HCT116 (cell line): Measurements from ENCODE around the gene IMMP2L. TPM values are rescaled to one million over a fixed set of nuclear protein-coding genes. Genes with fewer than 3 reads are reported as not detected.

Experiments used
- ATAC-seq: fragments of 200-7000 bp; cut with Tn5 transposase; 2 replicates; pipeline ENCODE4 v1.9.1; 2020; ENCODE audit warnings: mild to moderate bottlenecking, moderate library complexity
- BruUV-seq: library from RNA; stranded (reverse); fragments of 400-500 nt; replicated peaks from 2 replicates; lab custom pipeline; 2021; lab: Mats Ljungman, UMichigan
- CTCF ChIA-PET: fragments of 300-600 bp; sonication (Branson Sonifier 250); formaldehyde crosslinking; loops from one replicate; lab custom pipeline; 2021; ENCODE audit warnings: antibody characterized with exemption; lab: Charles Lee
- POLR2A ChIA-PET: fragments of 300-600, 350-600 bp; sonication (Branson Sonifier 250); formaldehyde crosslinking; loops from one replicate; lab custom pipeline; 2021; ENCODE audit warnings: antibody characterized with exemption; lab: Charles Lee
- RAD21 ChIA-PET, 2 experiments: fragments of 300-600 bp; sonication (Branson Sonifier 250); formaldehyde crosslinking; loops; one replicate each; lab custom pipeline; 2023; ENCODE audit warnings: low total read pairs in 2 of 2; ENCODE audit not compliant: uncharacterized antibody in 2 of 2, unreplicated experiment in 2 of 2, low non-redundant PET in 1 of 2; lab: Charles Lee
- DNase-seq: peaks from one replicate; pipeline ENCODE4 v3.0.0-alpha.2; 2010; ENCODE audit warnings: low read depth, low spot score
- H2AFZ ChIP-seq: fragments of 200-600 bp; shearing (Covaris generic), sonication (generic); 2 replicates; pipeline ENCODE4 v1.6.1; 2017; ENCODE audit warnings: low read depth, mixed run types, mixed read lengths, antibody characterized with exemption, low read length; ENCODE audit not compliant: poor library complexity, severe bottlenecking
- H3K27ac ChIP-seq: 2 replicates; pipeline ENCODE4 v1.5.1; 2012; ENCODE audit warnings: low read depth, low read length
- H3K27me3 ChIP-seq: fragments of 200-600 bp; sonication (generic); 2 replicates; pipeline ENCODE4 v1.6.1; 2016; ENCODE audit warnings: mixed run types, low read length, mixed read lengths; ENCODE audit not compliant: insufficient read depth
- H3K36me3 ChIP-seq, 2 experiments: fragments of 200-500 bp in 1 of 2; fragments of 200-600 bp in 1 of 2; sonication (Bioruptor generic) in 1 of 2; sonication (generic) in 1 of 2; 2 replicates each; pipeline versions ENCODE4 v1.5.1 to v1.6.1; 2014 to 2016; ENCODE audit warnings: low read length in 2 of 2, inconsistent platforms in 1 of 2, mixed read lengths in 1 of 2, mixed run types in 1 of 2; ENCODE audit not compliant: insufficient read depth in 2 of 2, control insufficient read depth in 1 of 2
- H3K4me1 ChIP-seq, 2 experiments: fragments of 200-600 bp in 1 of 2; sonication (generic) in 1 of 2; 2 replicates each; pipeline versions ENCODE4 v1.5.1 to v1.6.1; 2012 to 2017; ENCODE audit warnings: low read length in 2 of 2, inconsistent platforms in 1 of 2, mild to moderate bottlenecking in 1 of 2, mixed read lengths in 1 of 2, mixed run types in 1 of 2, moderate library complexity in 1 of 2; ENCODE audit not compliant: insufficient read depth in 2 of 2, control insufficient read depth in 1 of 2
- H3K4me2 ChIP-seq: fragments of 200-600 bp; sonication (generic); 2 replicates; pipeline ENCODE4 v1.6.1; 2017; ENCODE audit warnings: mixed run types, low read length, mixed read lengths
- H3K4me3 ChIP-seq, 2 experiments: fragments of 200-600 bp in 1 of 2; sonication (generic) in 1 of 2; replicated peaks in 1 of 2; 2 replicates each; pipeline ENCODE4 v1.5.1; 2011 to 2016; ENCODE audit warnings: low read length in 2 of 2, control low read depth in 1 of 2, low read depth in 1 of 2, mild to moderate bottlenecking in 1 of 2, mixed read lengths in 1 of 2, mixed run types in 1 of 2
- H3K79me2 ChIP-seq: fragments of 200-600 bp; sonication (generic); 2 replicates; pipeline ENCODE4 v1.6.1; 2017; ENCODE audit warnings: mild to moderate bottlenecking, mixed run types, low read length, moderate library complexity, mixed read lengths; ENCODE audit not compliant: insufficient read depth
- H3K9ac ChIP-seq: fragments of 200-600 bp; sonication (generic); 2 replicates; pipeline ENCODE4 v1.6.1; 2016; ENCODE audit warnings: low read length, mixed read lengths
- H3K9me2 ChIP-seq: fragments of 200-600 bp; sonication (generic), shearing (Covaris generic); 2 replicates; pipeline ENCODE4 v1.6.1; 2017; ENCODE audit warnings: mixed run types, mild to moderate bottlenecking, moderate library complexity; ENCODE audit not compliant: insufficient read depth
- H3K9me3 ChIP-seq, 2 experiments: fragments of 200-500 bp in 1 of 2; fragments of 200-600 bp in 1 of 2; sonication (Bioruptor generic) in 1 of 2; sonication (generic) in 1 of 2; 2 replicates each; pipeline ENCODE4 v1.6.1; 2014 to 2017; ENCODE audit warnings: low read length in 2 of 2, mixed read lengths in 2 of 2, inconsistent platforms in 1 of 2, low read depth in 1 of 2, mild to moderate bottlenecking in 1 of 2, mixed run types in 1 of 2, moderate library complexity in 1 of 2; ENCODE audit not compliant: control insufficient read depth in 1 of 2, insufficient read depth in 1 of 2
- H4K20me1 ChIP-seq: fragments of 200-600 bp; sonication (generic), shearing (Covaris generic); 2 replicates; pipeline ENCODE4 v1.6.1; 2017; ENCODE audit warnings: mixed run types, mild to moderate bottlenecking, moderate library complexity; ENCODE audit not compliant: insufficient read depth
- ATF3 ChIP-seq: IDR thresholded peaks from 2 replicates; pipeline ENCODE4 v1.6.1; 2012
- CBX3 ChIP-seq: IDR thresholded peaks from 2 replicates; pipeline ENCODE4 v1.6.1; 2012; ENCODE audit warnings: low read depth
- CEBPB ChIP-seq: IDR thresholded peaks from 2 replicates; pipeline ENCODE4 v1.6.1; 2012; ENCODE audit warnings: low read depth
- CTCF ChIP-seq, 3 experiments: fragments of 200-600 bp in 1 of 3; sonication (generic) in 1 of 3; IDR thresholded peaks in 2 of 3; conservative IDR thresholded peaks in 1 of 3; 2 replicates each; pipeline ENCODE4 v1.5.1; 2012 to 2017; ENCODE audit warnings: low read depth in 2 of 3, low read length in 2 of 3, antibody characterized with exemption in 1 of 3, borderline replicate concordance in 1 of 3, control low read depth in 1 of 3, mild to moderate bottlenecking in 1 of 3, mixed read lengths in 1 of 3, mixed run types in 1 of 3, moderate library complexity in 1 of 3; ENCODE audit not compliant: insufficient read depth in 1 of 3
- EZH2phosphoT487 ChIP-seq: fragments of 200-600 bp; IDR thresholded peaks from 2 replicates; pipeline ENCODE4 v1.6.1; 2018; ENCODE audit warnings: antibody characterized with exemption, borderline replicate concordance
- FOSL1 ChIP-seq: IDR thresholded peaks from 2 replicates; pipeline ENCODE4 v1.6.1; 2012; ENCODE audit warnings: low read depth
- JUND ChIP-seq: IDR thresholded peaks from 2 replicates; pipeline ENCODE4 v1.6.1; 2012
- MAX ChIP-seq: IDR thresholded peaks from 2 replicates; pipeline ENCODE4 v1.6.1; 2012
- POLR2A ChIP-seq: IDR thresholded peaks from 2 replicates; pipeline ENCODE4 v1.7.0; 2011; ENCODE audit warnings: borderline replicate concordance; ENCODE audit not compliant: insufficient read depth, insufficient read length; ENCODE audit errors: extremely low read depth
- POLR2AphosphoS5 ChIP-seq: IDR thresholded peaks from 2 replicates; pipeline ENCODE4 v1.6.1; 2011; ENCODE audit warnings: mild to moderate bottlenecking, low read depth, low read length, moderate library complexity
- RAD21 ChIP-seq: IDR thresholded peaks from 2 replicates; pipeline ENCODE4 v1.6.1; 2012; ENCODE audit warnings: low read depth, mild to moderate bottlenecking
- SP1 ChIP-seq: IDR thresholded peaks from 2 replicates; pipeline ENCODE4 v1.6.1; 2012; ENCODE audit warnings: low read depth
- TCF7L2 ChIP-seq: IDR thresholded peaks from 2 replicates; pipeline ENCODE4 v1.7.0; 2011; ENCODE audit warnings: borderline replicate concordance, inconsistent platforms; ENCODE audit not compliant: insufficient read depth, insufficient read length; ENCODE audit errors: extremely low read depth
- ZBTB33 ChIP-seq: IDR thresholded peaks from 2 replicates; pipeline ENCODE4 v1.6.1; 2011; ENCODE audit warnings: mild to moderate bottlenecking, low read length, moderate library complexity; ENCODE audit not compliant: insufficient replicate concordance; ENCODE audit errors: extremely low read depth
- ZFX ChIP-seq: fragments of 450-650 bp; IDR thresholded peaks from 2 replicates; pipeline ENCODE4 v1.6.1; 2017
- ZNF274 ChIP-seq: fragments of 200-500 bp; sonication (Bioruptor generic); IDR thresholded peaks from 2 replicates; pipeline ENCODE4 v1.6.1; 2014; ENCODE audit warnings: mild to moderate bottlenecking, low read depth, low read length, inconsistent platforms
- intact Hi-C: fragments of 100-400 bp; cut with micrococcal nuclease; formaldehyde crosslinking; loops from 2 replicates; pipeline ENCODE4 v1.10.0; 2022
- total RNA-seq: library from RNA; stranded (reverse); gene quantifications from one replicate; pipeline ENCODE4 v1.2.1, GENCODE V29; 2021; ENCODE audit not compliant: unreplicated experiment

Gene IMMP2L
- total RNA-seq, 1 experiment from 2014 or later = 21.1 TPM

GRCh38 chr7:110831419-110831818, 730.9 kb downstream of the IMMP2L start:
- H3K9me3 ChIP-seq = no peaks in the 10 kb centered on the region
- H3K27me3 ChIP-seq = no peaks in the 10 kb centered on the region
- no peak for TF ChIP-seq ZNF274
- no peak for TF ChIP-seq SP1
- TF ChIP-seq CEBPB = no peak
- TF ChIP-seq EZH2phosphoT487 = no peak
- TF ChIP-seq TCF7L2 = no peak
- TF ChIP-seq MAX = no peak
- TF ChIP-seq JUND = no peak
- no peak for TF ChIP-seq ATF3
- no peak for TF ChIP-seq CTCF (IDR thresholded peaks at IDR 0.05 in 2 of 3, conservative IDR thresholded peaks at IDR 0.05 in 1 of 3; ENCODE audit: borderline replicate concordance in 1 of 3, insufficient read depth in 1 of 3, low read depth in 2 of 3, low read length in 2 of 3)
- TF ChIP-seq RAD21 = no peak
- TF ChIP-seq CBX3 = no peak
- no peak for TF ChIP-seq FOSL1
- no peak for TF ChIP-seq POLR2A
- no peak for TF ChIP-seq ZFX
- no peak for TF ChIP-seq ZBTB33
- TF ChIP-seq POLR2AphosphoS5 = no peak
- intact Hi-C loops = no loop called here
- no TSS peak for BruUV-seq
- ATAC-seq (no peak), DNase-seq (no peak)
- no peak overlapping the region for H3K4me2 ChIP-seq
- H3K36me3 ChIP-seq = no peaks in the 10 kb centered on the region
- no peak overlapping the region for H3K9ac ChIP-seq
- ChIA-PET RAD21 (no interaction called here), CTCF (no interaction called here), POLR2A (no interaction called here)
- no peak overlapping the region for H3K27ac ChIP-seq
- 0 out of 4 replicates have a peak, but pooled peaks cover 0 to 5% of the 10 kb centered on the region in 2 experiments for H3K4me1 ChIP-seq
- H4K20me1 ChIP-seq = no peaks in the 10 kb centered on the region
- no peak overlapping the region for H3K4me3 ChIP-seq
- H3K9me2 ChIP-seq = no peaks in the 10 kb centered on the region
- no peak overlapping the region for H2AFZ ChIP-seq
- H3K79me2 ChIP-seq = no peaks in the 10 kb centered on the region
